Measurements from ENCODE around the gene TMED1.
"Not testable (repeated sequence)": the region's sequence is repeated elsewhere in the genome, so short reads cannot be mapped to it uniquely, and the experiment has no call there.

TMED1 gene

DNA sequence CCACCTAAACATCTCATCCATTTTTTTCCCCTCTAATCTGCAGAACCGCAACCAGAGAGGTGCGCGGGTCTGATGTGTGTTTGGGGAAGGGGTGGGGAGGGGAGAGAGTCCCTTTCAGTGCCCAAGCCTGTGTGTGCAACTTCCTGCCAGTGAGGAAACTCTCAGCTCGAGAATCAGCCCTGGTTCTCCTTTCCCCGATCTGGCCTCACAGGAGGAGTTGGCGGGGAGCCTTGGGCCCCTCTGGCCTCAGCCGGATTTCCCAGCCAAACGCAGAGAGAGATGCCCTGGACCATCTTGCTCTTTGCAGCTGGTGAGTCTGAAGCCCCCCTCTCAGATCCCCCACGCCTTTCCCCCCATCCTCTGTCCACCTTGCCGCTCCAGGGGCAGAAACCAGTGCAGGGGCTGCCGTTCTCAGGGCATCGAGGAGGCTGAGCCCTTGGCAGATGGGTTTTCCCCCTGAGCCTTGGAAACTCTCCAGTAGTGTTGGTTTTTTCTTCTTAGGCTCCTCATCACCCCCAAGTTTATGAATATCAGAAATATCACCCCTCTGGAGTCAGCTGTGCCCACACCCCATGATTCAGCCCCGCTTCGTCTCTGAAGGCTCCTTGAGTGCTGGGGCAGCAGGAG, 12.3 kb upstream of the TMED1 start, which contains the start of gene C19orf38:
Gene C19orf38 (plus strand): TSS at position 186 of the 627 bp plus-strand sequence. CDS start 94 bp downstream, at position 280.
- peaks cover 41% of the 10 kb centered on the region for H3K27me3 Mint-ChIP-seq
- peaks cover 5% of the 10 kb centered on the region for H3K9me3 Mint-ChIP-seq
- H3K27ac Mint-ChIP-seq: peak within 1 kb of the TSS; percentile 41
- H3K4me1 Mint-ChIP-seq: peaks cover 8% of the 10 kb centered on the region
- ATAC-seq: peak; percentile 58
- peaks cover 5% of the 10 kb centered on the region for H3K36me3 Mint-ChIP-seq
- peak within 1 kb of the TSS; percentile 9 for H3K4me3 Mint-ChIP-seq

DNA sequence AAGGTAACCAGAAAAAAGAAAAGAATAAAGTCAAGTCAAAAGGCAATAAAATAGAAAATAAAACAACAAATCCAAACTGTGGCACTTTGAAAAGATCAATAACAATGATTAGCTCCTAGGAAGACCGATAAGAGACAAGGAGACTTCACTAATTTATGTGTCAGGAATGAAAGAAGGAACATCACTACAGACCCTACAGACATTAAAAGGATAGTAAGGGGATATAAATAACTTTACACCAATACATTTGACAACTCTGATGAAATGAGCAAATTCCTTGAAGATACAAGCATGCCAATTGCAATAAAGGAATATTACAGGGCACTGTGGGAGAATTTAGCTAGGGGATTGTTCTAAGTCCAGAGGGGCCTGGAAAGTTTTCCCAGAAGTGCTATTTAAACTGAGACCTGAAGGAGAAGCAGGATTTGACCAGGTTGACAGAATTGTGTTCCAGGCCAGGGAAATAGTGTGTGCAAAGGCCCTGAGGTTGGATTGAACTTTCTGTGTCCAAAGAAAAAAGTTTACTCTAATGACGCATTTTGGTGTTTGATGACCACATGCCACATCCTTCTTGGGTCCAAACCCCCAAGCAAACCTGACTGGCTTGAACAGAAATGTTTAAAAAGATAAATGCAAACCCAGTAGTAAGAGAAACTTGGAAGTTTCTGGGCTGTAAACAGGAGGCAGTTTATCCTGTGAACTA, 10.6 kb upstream of the TMED1 start:
- no peak for ATAC-seq
- peaks cover 41% of the 10 kb centered on the region for H3K27me3 Mint-ChIP-seq
- H3K36me3 Mint-ChIP-seq: peaks cover 5% of the 10 kb centered on the region
- H3K27ac Mint-ChIP-seq: no peak overlapping the region
- H3K9me3 Mint-ChIP-seq: peaks cover 5% of the 10 kb centered on the region
- H3K4me1 Mint-ChIP-seq: peaks cover 8% of the 10 kb centered on the region
- no peak overlapping the region for H3K4me3 Mint-ChIP-seq

DNA sequence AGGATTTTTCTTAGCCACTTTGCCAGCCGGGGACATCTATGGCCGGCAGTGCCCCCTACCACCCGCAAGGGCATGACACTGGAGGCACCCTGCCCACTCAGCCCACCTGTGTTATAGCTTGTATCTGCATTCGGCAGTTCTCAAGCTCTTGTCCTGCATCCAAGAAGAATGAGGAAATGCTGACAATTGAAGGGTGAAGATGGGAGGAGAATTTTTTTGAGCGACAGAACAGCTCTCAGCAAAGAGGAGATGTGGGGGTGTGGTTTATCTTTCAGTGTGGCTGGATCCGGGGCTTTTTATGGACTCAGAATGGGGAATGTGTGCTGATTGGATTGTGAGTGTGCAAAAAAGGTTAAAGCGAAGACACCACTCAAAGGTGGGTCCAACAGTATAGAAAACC, 6.8 kb upstream of the TMED1 start:
- Mint-ChIP-seq H3K27me3 (peaks cover 8% of the 10 kb centered on the region), H3K27ac (no peak overlapping the region), H3K9me3 (peaks cover 11% of the 10 kb centered on the region), H3K4me3 (no peak overlapping the region), H3K36me3 (peaks cover 5% of the 10 kb centered on the region), H3K4me1 (no peaks in the 10 kb centered on the region)
- no peak for ATAC-seq

DNA sequence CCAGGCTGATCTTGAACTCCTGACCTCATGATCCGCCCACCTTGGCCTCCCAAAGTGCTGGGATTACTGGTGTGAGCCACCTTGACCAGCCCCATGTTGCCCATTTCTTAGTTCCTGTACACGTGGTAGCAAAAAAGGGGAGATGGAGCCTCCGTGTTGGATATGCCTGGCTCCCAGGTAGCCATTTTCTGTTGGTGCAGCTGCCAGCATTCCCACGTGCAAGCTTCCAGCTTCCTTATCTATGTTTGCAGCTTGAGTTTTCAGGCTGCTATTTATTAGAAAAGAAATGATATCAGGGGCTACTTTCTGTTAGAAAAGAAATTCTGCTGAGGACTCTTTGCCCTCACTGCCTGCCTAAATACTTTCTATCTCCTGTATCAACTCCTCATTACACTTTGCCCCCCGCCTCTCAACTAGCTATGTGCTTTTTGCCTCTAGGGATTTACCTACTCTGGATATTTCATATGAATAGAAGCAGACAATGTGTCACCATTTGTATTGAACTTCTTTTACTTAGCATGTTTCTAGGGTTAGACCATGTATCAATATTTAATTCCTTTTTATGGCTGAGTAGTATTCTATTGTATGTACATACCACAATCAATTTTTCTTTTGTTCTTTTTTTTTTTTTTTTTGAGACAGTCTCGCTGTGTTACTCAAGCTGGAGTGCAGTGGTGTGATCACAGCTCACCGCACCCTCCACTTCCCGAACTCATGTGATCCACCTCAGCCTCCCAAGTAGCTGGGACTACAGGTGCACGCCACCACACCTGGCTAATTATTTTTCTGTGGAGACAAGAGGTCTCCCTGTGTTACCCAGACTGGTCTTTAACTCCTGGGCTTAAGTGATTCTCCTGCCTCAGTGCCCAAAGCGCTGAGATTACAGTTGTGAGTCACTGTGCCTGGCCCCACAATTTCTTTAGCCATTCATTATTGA, 3.4 kb upstream of the TMED1 start:
- H3K9me3 Mint-ChIP-seq: peaks cover 16% of the 10 kb centered on the region
- peaks cover 12% of the 10 kb centered on the region for H3K36me3 Mint-ChIP-seq
- H3K4me1 Mint-ChIP-seq: peaks cover 17% of the 10 kb centered on the region
- no peak overlapping the region for H3K27ac Mint-ChIP-seq
- no peak for ATAC-seq
- H3K4me3 Mint-ChIP-seq: no peak overlapping the region
- no peaks in the 10 kb centered on the region for H3K27me3 Mint-ChIP-seq

DNA sequence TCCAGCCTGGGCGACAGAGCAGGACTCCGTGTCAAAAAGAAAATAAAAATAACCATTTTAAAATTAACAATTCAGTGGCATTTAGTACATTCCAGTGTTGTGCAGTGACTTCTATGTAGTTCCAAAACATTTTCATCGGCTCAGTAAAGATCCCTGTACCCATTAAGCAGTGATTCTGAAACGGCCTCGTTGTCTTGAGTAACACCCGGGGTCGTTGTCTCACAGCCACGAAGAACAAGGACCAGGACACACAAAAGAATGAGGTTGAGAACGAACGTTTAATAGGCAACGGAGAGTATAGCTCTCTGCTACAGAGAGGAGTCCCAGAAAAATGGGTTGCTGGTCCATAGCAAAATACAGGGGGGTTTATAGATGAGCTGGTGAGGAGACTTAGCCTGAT, 2.4 kb upstream of the TMED1 start:
- Mint-ChIP-seq H3K4me1 (peaks cover 17% of the 10 kb centered on the region), H3K36me3 (peaks cover 12% of the 10 kb centered on the region), H3K9me3 (peaks cover 16% of the 10 kb centered on the region), H3K27ac (no peak overlapping the region), H3K27me3 (no peaks in the 10 kb centered on the region), H3K4me3 (no peak overlapping the region)
- ATAC-seq: no peak

DNA sequence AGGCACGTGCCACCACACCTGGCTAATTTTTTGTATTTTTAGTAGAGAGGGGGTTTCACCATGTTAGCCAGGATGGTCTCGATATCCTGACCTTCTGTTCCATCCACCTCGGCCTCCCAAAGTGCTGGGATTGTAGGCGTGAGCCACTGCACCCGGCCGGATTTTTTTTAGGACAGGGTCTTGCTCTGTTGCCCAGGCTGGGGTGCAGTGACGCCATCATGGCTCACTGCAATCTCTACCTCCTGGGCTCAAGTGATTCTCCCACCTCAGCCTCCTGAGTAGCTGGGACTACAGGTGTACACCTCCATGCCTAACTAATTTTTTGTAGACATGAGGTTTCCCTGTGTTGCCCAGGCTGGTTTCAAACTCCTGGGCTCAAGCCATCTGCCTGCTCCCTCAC, 1.6 kb upstream of the TMED1 start:
- H3K9me3 Mint-ChIP-seq: peaks cover 16% of the 10 kb centered on the region
- ATAC-seq, H3K27me3 Mint-ChIP-seq, H3K4me3 Mint-ChIP-seq, H3K27ac Mint-ChIP-seq: not testable (repeated sequence)
- H3K4me1 Mint-ChIP-seq: peaks cover 17% of the 10 kb centered on the region
- H3K36me3 Mint-ChIP-seq: peaks cover 16% of the 10 kb centered on the region

DNA sequence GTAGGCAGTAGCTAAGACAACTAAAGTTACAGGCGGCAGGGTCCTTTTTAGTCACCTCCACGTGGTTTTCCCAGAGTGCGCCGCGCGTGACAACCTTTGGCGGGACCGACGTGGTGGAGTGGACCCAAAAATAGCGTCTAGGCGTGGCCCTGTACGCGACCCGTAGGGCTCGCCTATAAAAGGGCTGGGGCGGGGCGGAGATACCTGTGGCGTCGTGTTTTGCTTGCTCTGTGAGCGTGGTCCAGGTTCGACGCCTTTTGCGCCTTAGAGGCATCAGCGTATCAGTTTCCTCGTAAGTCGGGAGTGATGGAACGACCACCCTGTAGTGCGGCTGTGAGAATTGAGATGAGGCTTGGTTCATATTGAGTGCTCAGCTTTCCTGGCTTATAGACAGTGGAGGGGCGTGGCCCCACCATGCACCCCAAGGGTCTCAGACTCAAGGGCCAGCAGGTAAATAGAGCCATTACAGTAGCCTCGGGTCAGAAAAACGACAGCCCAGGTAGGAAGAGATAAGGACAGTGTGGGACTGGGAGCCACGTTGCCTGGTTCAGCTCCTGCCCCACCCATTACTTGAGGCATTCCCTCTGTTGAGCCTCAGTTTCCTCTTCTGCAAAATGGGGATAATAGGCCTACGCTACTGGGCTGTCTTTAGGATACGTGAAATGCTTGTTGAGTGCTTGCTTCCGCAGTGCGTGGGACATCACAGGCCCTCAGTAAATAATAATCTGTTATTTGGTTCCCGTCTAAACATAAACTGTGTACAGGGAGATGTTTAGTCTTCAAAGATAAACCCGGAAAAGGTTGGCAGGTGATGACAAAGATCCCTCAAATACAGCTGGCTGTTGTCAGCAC, 693 bp upstream of the TMED1 start:
- Mint-ChIP-seq H3K27me3 (no peaks in the 10 kb centered on the region), H3K36me3 (peaks cover 22% of the 10 kb centered on the region), H3K4me1 (peaks cover 17% of the 10 kb centered on the region)

DNA sequence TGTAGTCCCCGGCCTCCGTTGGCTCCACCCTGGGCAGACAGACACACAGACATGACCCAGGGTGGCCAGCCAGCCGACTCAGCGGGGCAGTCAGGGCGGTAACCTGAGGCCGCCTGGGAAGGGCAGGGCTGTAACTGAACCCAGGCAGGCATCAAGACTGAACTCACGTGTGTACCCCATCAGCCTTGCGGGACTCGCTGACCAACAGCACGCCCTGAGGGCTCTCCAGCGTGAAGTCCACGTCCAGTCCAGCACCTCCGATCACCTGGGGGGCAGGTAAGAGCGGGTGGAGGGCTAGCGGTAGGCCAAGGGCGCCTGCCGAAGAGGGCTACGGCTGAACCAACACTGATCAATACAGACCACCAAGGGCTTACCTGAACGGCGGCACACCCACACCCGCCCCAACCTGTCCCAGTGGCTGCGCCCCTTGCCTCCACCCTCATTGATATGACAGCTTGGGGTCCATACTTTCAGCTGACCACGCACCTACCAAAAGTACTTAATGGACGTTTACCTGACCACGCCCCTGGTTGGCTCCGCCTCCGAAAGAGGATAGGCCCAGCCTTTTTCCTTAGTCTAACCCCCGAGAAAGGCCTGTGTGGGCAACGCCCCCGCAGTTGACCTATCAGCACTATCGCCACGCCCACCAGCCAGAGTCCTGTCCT, 791 bp downstream of the TMED1 start:
- peak overlapping the region; percentile 92 for H3K4me3 Mint-ChIP-seq

More for the DNA sequence above, 693 bp upstream of the TMED1 start:
- Mint-ChIP-seq H3K27ac (peak overlapping the region; percentile 99), H3K9me3 (peaks cover 16% of the 10 kb centered on the region), H3K4me3 (peak overlapping the region; percentile 92)
- ATAC-seq: peak; percentile 49

DNA sequence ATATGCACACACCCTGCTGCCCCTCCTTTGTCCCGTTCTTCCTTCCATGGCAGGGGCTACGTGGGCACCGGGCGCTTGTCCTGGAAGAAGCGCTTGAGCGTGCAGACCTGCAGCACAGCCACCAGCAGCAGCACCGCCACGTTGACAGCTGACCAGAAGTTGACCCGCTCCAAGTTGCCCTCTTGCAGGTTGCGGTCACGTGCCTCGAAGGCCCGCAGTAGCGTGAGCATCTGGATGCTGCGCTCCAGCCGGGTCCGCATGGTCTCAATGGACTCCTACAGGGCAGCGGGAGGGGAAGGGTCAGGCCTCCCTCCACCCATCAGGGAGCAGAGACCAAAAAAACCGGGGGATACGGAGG, 3.1 kb downstream of the TMED1 start:
- H3K9me3 Mint-ChIP-seq: peaks cover 10% of the 10 kb centered on the region
- H3K27ac Mint-ChIP-seq: no peak overlapping the region
- ATAC-seq: no peak
- H3K36me3 Mint-ChIP-seq: peaks cover 29% of the 10 kb centered on the region
- H3K27me3 Mint-ChIP-seq: no peaks in the 10 kb centered on the region
- no peak overlapping the region for H3K4me3 Mint-ChIP-seq
- peaks cover 17% of the 10 kb centered on the region for H3K4me1 Mint-ChIP-seq

More for the DNA sequence above, 791 bp downstream of the TMED1 start:
- peaks cover 17% of the 10 kb centered on the region for H3K4me1 Mint-ChIP-seq
- ATAC-seq: no peak
- H3K27me3 Mint-ChIP-seq: no peaks in the 10 kb centered on the region
- peaks cover 16% of the 10 kb centered on the region for H3K9me3 Mint-ChIP-seq
- peaks cover 26% of the 10 kb centered on the region for H3K36me3 Mint-ChIP-seq
- peak overlapping the region; percentile 99 for H3K27ac Mint-ChIP-seq

DNA sequence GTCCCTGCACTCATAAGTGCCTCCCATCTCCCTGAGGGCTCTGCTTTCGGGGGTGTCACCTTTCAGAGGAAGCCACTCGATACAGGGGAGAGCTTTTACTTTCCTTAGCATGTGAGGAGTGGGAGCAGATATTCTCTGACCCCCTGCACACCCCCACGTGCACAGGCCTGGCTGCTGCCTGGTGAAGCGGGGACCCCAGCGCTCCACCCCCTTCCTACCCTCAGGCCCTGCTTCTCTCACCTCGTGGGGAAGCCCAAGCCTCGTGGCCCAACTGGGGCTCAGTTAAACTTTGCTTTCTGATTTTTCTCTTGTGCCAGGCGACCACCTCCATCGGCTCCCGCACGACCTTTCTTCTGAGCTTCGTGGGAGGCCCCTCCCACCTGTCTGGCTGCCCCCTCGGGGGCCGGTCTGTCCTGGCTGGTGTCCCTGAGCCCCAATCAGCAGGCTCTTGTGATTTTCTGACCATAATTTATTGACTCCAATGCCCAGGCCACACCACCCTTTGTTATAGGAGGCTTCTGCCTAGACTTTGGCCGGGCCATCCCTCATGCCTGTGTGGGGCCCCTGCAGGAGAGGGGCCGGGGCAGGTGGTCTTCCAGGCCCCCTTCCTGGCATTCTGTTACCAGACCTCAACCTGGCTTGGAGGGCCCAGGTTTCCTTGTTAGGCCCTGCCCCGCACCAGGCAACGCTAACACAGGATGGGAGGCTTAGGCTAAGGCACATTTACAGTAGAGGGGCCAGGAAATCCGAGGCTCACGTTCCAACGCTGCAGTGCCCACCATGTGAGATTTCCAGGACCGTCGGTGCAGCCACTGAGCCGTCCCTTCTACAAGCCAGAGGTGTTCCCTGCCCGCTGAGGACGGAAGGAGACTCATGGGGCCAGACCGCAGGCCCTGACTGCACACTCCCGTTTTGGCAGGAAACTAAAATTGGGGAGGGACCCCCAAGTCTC, 3.7 kb downstream of the TMED1 start:
- no peaks in the 10 kb centered on the region for H3K27me3 Mint-ChIP-seq
- peaks cover 29% of the 10 kb centered on the region for H3K36me3 Mint-ChIP-seq
- peaks cover 17% of the 10 kb centered on the region for H3K4me1 Mint-ChIP-seq
- H3K9me3 Mint-ChIP-seq: peaks cover 10% of the 10 kb centered on the region
- H3K4me3 Mint-ChIP-seq: no peak overlapping the region
- ATAC-seq: no peak
- H3K27ac Mint-ChIP-seq: peak overlapping the region; percentile 11

DNA sequence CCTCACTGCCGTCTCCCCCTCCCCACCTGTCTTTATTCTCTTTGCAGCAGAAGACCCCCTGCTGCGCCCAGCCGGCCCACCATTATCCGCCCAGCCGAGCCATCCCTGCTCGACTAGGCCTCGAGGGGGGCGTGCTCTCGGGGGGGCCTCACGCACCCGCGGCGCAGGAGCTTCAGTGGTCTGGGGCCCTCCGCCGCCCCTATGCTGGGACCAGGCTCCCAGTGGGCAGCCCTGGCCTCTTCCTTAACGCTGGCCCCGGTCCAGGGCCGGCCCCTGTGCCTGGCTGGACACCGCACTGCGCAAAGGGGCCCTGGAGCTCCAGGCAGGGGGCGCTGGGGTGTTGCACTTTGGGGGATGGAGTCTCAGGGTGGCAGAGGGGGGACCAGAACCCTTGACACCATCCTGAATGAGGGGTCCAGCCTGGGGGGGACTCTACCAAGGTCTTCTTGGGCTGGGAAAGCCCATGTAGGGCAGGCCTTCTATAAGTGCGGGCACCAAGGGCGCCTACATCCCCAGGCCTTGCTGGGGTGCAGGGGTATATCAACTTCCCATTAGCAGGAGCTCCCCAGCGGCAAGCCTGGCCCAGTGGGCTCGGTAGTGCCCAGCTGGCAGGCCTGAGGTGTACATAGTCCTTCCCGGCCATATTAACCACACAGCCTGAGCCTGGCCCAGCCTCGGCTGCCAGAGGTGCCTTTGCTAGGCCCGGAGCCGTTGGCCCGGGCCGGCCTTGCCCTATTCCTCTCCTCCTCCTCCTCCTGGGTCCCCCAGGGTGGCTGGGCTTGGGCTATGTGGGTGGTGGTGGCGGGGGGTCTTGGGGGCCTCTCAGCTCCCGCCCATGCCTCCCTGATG, 4.9 kb downstream of the TMED1 start:
- Mint-ChIP-seq H3K27ac (no peak overlapping the region), H3K4me1 (peaks cover 10% of the 10 kb centered on the region), H3K36me3 (peaks cover 28% of the 10 kb centered on the region), H3K27me3 (no peaks in the 10 kb centered on the region), H3K4me3 (no peak overlapping the region), H3K9me3 (peaks cover 3% of the 10 kb centered on the region)
- no peak for ATAC-seq

DNA sequence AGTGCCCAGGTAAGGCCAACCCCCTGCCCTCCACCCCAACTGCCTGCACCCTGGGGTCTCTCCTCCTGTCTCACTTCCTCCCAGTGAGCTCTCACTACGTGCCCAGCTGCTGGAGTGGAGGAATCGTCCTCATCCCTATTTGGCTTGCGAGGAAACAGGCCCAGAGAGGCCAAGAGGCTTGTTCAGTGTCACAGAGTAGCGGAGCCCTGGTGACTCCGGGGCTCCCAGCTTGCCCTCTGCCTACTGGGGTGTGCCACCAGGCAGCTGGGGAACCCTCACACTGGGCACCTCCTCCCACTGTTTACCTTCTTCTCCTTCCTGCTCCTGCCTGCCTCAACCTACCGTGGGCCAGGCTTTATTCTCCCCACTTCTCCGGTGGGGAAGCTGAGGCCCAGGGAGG, 5.6 kb downstream of the TMED1 start:
- Mint-ChIP-seq H3K27me3 (no peaks in the 10 kb centered on the region), H3K27ac (peak overlapping the region; percentile 38), H3K9me3 (peaks cover under 1% of the 10 kb centered on the region), H3K4me1 (peaks cover 3% of the 10 kb centered on the region), H3K36me3 (peaks cover 31% of the 10 kb centered on the region), H3K4me3 (no peak overlapping the region)
- ATAC-seq: no peak

DNA sequence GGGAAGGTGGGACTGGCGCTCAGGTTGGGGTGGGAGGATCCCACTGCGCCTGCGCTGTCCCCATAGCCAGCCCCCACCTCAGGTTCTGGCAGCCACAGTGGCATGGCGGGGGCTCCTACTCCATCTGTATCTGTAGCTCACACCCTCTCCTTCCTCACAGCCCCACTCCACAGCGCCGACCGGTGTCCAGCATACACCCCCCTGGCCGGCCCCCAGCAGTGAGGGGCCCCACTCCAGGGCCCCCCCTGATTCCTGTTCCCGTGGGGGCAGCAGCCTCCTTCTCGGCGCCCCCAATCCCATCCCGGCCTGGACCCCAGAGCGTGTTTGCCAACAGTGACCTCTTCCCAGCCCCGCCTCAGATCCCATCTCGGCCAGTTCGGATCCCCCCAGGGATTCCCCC, 6.0 kb downstream of the TMED1 start:
- Mint-ChIP-seq H3K27me3 (no peaks in the 10 kb centered on the region), H3K4me1 (no peaks in the 10 kb centered on the region), H3K4me3 (no peak overlapping the region), H3K9me3 (no peaks in the 10 kb centered on the region), H3K36me3 (peaks cover 33% of the 10 kb centered on the region), H3K27ac (peak overlapping the region; percentile 38)
- ATAC-seq: no peak

Measured in stimulated activated memory B cell treated with anti-CD40 and anti-IgM and Interleukin-4, amounts not matched to agents 10 μg/mL and 1 μg/mL and 100 μg/mL, for 72 hours (primary cell).